Measurements from ENCODE around the gene EYA3. TPM values are rescaled to one million over a fixed set of nuclear protein-coding genes. Genes with fewer than 3 reads are reported as not detected.
A peak's percentile ranks its signal among the peaks of the same experiment; 100 is the strongest.

EYA3 gene
- total RNA-seq, 1 donor from 2014 or later, result 15.7 TPM

GRCh38 chr1:28067523-28068090 is 20.8 kb downstream of the EYA3 start:
- Mint-ChIP-seq H3K4me1 (ENCODE audit: low read depth) (peaks cover 66% of the 10 kb centered on the region), H3K27me3 (ENCODE audit: low read depth) (no peaks in the 10 kb centered on the region), H3K4me3 (ENCODE audit: unreplicated experiment) (peak overlapping the region; percentile 8), H3K9me3 (ENCODE audit: low read depth) (no peaks in the 10 kb centered on the region), H3K27ac (ENCODE audit: unreplicated experiment) (peak overlapping the region; percentile 65), H3K36me3 (ENCODE audit: low read depth) (no peaks in the 10 kb centered on the region)
- TF ChIP-seq, protein P1, sequence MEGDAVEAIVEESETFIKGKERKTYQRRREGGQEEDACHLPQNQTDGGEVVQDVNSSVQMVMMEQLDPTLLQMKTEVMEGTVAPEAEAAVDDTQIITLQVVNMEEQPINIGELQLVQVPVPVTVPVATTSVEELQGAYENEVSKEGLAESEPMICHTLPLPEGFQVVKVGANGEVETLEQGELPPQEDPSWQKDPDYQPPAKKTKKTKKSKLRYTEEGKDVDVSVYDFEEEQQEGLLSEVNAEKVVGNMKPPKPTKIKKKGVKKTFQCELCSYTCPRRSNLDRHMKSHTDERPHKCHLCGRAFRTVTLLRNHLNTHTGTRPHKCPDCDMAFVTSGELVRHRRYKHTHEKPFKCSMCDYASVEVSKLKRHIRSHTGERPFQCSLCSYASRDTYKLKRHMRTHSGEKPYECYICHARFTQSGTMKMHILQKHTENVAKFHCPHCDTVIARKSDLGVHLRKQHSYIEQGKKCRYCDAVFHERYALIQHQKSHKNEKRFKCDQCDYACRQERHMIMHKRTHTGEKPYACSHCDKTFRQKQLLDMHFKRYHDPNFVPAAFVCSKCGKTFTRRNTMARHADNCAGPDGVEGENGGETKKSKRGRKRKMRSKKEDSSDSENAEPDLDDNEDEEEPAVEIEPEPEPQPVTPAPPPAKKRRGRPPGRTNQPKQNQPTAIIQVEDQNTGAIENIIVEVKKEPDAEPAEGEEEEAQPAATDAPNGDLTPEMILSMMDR (IDR thresholded peaks at IDR 0.05), result no peak
- DNase-seq (ENCODE audit: low spot score), result no peak

DNA sequence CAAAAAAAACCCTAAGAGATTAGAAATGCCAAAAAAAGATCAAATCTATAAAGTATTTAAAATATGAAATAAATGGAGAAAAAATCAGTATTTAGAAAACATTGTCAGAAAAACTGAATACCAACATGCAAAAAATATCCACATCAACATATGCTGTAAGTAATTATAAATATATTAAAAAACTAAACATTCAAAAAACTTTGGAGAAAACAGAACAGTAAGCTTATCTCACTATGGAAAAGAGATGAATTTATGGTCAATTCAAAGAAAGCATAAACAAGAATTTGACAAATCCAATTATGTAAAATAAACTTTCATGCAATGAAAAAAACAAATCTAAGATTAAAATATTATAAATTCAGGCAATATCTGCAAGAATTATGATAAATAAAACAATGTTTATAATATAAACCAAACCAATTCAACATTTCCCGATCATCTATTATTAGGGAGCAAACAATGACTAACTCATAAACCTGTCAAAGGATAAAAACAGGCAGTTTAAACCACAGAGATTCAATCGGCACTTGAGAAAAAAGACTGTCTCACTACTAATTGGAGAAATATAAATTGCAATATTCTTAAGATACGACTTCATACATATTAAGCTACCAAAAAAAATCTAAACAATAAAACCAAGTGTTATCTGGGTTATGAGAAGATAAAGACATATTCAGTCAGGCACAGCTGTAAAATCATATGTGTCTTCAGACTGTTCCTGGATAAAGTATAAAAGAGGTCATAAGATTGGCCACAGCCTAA is 21.8 kb downstream of the EYA3 start:
- DNase-seq (ENCODE audit: low spot score), result no peak
- TF ChIP-seq, protein P1 (IDR thresholded peaks at IDR 0.05), result no peak
- no peaks in the 10 kb centered on the region for H3K36me3 Mint-ChIP-seq (ENCODE audit: low read depth)
- H3K27me3 Mint-ChIP-seq (ENCODE audit: low read depth), result no peaks in the 10 kb centered on the region
- H3K4me1 Mint-ChIP-seq (ENCODE audit: low read depth), result peaks cover 55% of the 10 kb centered on the region
- no peaks in the 10 kb centered on the region for H3K9me3 Mint-ChIP-seq (ENCODE audit: low read depth)
- H3K27ac Mint-ChIP-seq (ENCODE audit: unreplicated experiment), result peak overlapping the region; percentile 12
- no peak overlapping the region for H3K4me3 Mint-ChIP-seq (ENCODE audit: unreplicated experiment)

- H3K4me1 Mint-ChIP-seq (ENCODE audit: low read depth), result peaks cover 39% of the 10 kb centered on the region
- no peaks in the 10 kb centered on the region for H3K36me3 Mint-ChIP-seq (ENCODE audit: low read depth)
- TF ChIP-seq, protein P1 (IDR thresholded peaks at IDR 0.05), result no peak
- H3K27ac Mint-ChIP-seq (ENCODE audit: unreplicated experiment), result no peak overlapping the region
- no peaks in the 10 kb centered on the region for H3K9me3 Mint-ChIP-seq (ENCODE audit: low read depth)
- DNase-seq (ENCODE audit: low spot score), result no peak
- H3K4me3 Mint-ChIP-seq (ENCODE audit: unreplicated experiment), result no peak overlapping the region
- H3K27me3 Mint-ChIP-seq (ENCODE audit: low read depth), result no peaks in the 10 kb centered on the region
These were observed 24.3 kb downstream of the EYA3 start for GRCh38 chr1:28064064-28064463.

DNA sequence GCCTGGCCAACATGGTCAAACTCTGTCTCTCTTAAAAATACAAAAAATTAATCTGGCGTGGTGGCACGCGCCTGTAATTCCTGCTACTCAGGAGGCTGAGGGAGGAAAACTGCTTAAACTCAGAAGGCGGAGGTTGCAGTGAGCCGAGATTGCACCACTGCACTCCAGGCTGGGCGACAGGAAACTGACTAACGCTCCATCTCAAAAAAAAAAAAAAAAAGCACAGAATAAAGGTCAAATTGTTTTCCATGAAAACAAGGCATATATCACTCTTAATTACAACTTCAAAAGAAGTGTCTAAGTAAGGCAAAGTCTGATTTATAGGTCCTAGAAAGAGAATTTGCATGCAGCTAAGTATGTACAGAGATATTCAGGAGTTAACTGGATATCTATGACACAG is 25.6 kb downstream of the EYA3 start:
- no peaks in the 10 kb centered on the region for H3K9me3 Mint-ChIP-seq (ENCODE audit: low read depth)
- TF ChIP-seq, protein P1 (IDR thresholded peaks at IDR 0.05), result no peak
- H3K4me3 Mint-ChIP-seq (ENCODE audit: unreplicated experiment), result no peak overlapping the region
- H3K27ac Mint-ChIP-seq (ENCODE audit: unreplicated experiment), result no peak overlapping the region
- DNase-seq (ENCODE audit: low spot score), result no peak
- H3K4me1 Mint-ChIP-seq (ENCODE audit: low read depth), result peaks cover 35% of the 10 kb centered on the region
- no peaks in the 10 kb centered on the region for H3K36me3 Mint-ChIP-seq (ENCODE audit: low read depth)
- H3K27me3 Mint-ChIP-seq (ENCODE audit: low read depth), result no peaks in the 10 kb centered on the region

DNA sequence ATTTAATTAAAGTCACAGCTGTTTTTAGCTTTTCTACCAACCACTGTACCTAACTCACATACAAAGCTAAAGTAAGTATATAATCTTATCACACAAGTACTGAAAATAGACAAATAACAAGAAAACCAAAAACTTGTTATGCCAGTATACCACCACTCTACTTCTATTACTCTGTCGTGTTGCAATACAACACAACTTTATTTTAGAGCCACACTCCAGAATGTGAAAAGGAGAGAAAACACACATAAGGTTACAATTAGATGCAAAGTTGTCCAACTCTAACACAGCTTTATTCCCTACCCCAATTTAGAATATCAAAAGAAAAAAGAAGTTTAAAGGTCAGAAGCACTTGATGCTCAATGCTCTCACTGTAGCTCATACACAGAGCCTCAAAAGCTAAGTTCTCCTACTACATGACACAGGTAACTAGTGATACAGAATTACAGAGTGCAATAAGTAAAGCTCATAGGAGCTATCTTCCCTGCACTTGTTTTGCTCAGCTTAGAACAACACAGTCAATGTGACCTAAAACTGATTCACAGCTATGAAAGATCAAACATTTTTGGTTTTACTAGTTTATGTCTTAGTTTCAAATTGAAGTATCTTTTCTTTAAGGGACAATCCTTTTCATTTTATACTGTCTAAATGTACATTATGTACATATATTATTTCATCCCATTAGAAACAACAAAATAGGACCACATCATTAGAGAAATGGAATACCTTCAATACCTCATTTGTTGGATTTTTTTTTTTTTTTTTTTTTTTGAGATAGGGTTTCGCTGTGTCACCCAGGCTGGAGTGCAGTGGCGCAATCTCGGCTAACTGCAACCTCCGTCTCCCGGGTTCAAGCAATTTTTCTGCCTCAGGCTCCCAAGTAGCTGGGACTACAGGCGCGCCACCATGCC is 29.2 kb downstream of the EYA3 start:
- DNase-seq (ENCODE audit: low spot score), result no peak
- Mint-ChIP-seq H3K4me3 (ENCODE audit: unreplicated experiment) (no peak overlapping the region), H3K27me3 (ENCODE audit: low read depth) (no peaks in the 10 kb centered on the region), H3K36me3 (ENCODE audit: low read depth) (peaks cover 9% of the 10 kb centered on the region), H3K27ac (ENCODE audit: unreplicated experiment) (no peak overlapping the region), H3K4me1 (ENCODE audit: low read depth) (peaks cover 11% of the 10 kb centered on the region), H3K9me3 (ENCODE audit: low read depth) (no peaks in the 10 kb centered on the region)
- TF ChIP-seq, protein P1 (IDR thresholded peaks at IDR 0.05), result no peak
